ENCODE results near the gene SPRR2E. TPM values are rescaled to one million over a fixed set of nuclear protein-coding genes. Genes with fewer than 3 reads are reported as not detected.
A peak's percentile ranks its signal among the peaks of the same experiment; 100 is the strongest.
"Not testable (repeated sequence)": the region's sequence is repeated elsewhere in the genome, so short reads cannot be mapped to it uniquely, and the experiment has no call there.

The SPRR2E gene
- total and polyA plus RNA-seq, 2 of the 8 experiments (the other 6 are each of a cell fraction or from before 2014, with no cell fraction given): not detected

- Histone ChIP-seq H3K9me3 (ENCODE audit: insufficient read depth in 2 of 2, low read depth in 1 of 2, low read length in 1 of 2) (peaks cover 3 to 14% of the 10 kb centered on the region in 2 experiments; a peak in 3 of 4 replicates), H3K4me2 (ENCODE audit: insufficient read depth in 1 of 2, low read depth in 2 of 2, low read length in 2 of 2) (peak overlapping the region in 1 of 2 experiments; percentile 16; a peak in 2 of 4 replicates), H3K27ac (ENCODE audit: low read depth, low read length) (0 out of 2 replicates have a peak overlapping the region, but pooled peaks have one; percentile 46)
- H3K36me3 ChIP-seq (ENCODE audit: control insufficient read depth in 2 of 4, insufficient read depth in 4 of 4, low read length in 3 of 4); H3K23ac ChIP-seq (ENCODE audit: insufficient read length); DNase-seq (ENCODE audit: low read depth in 1 of 2, low spot score in 2 of 2); H3K27me3 ChIP-seq (replicated peaks in 1 of 4; ENCODE audit: control insufficient read depth in 3 of 4, extremely low read depth in 1 of 4, insufficient read depth in 3 of 4, low read length in 3 of 4); H3K14ac ChIP-seq (ENCODE audit: insufficient read length); H3K4ac ChIP-seq (replicated peaks; ENCODE audit: insufficient read length, low read depth, low read length); H3K4me3 ChIP-seq (ENCODE audit: extremely low read depth in 1 of 4, insufficient read depth in 2 of 4, low read depth in 3 of 4, low read length in 4 of 4); H4K5ac ChIP-seq (ENCODE audit: insufficient read length, low read depth, low read length); H4K20me1 ChIP-seq (replicated peaks in 1 of 2; ENCODE audit: control insufficient read depth in 1 of 2, insufficient read depth in 2 of 2, low read length in 2 of 2); H2BK12ac ChIP-seq (ENCODE audit: low read depth, low read length); H2BK15ac ChIP-seq (ENCODE audit: low read length); H2BK20ac ChIP-seq (ENCODE audit: low read length); H4K8ac ChIP-seq (ENCODE audit: extremely low read depth, insufficient read depth, low read length); H3K23me2 ChIP-seq (ENCODE audit: low read depth, low read length); H2BK120ac ChIP-seq (replicated peaks; ENCODE audit: low read depth, low read length); POLR2A ChIA-PET (ENCODE audit: partially characterized antibody); H3K79me2 ChIP-seq (ENCODE audit: control insufficient read depth in 1 of 2, insufficient read depth in 2 of 2, low read length in 2 of 2); H3K56ac ChIP-seq (replicated peaks; ENCODE audit: insufficient read length, low read depth, low read length); H2BK5ac ChIP-seq (ENCODE audit: low read depth, low read length); H3K9ac ChIP-seq (replicated peaks in 1 of 4; ENCODE audit: extremely low read depth in 1 of 4, low read depth in 3 of 4, low read length in 3 of 4); H3K79me1 ChIP-seq (ENCODE audit: low read depth, low read length); H2AK5ac ChIP-seq (ENCODE audit: low read depth, low read length); H3K4me1 ChIP-seq (replicated peaks in 1 of 4; ENCODE audit: control insufficient read depth in 3 of 4, insufficient read depth in 4 of 4, low read length in 3 of 4); H4K91ac ChIP-seq (replicated peaks; ENCODE audit: insufficient read length, low read length); H2AFZ ChIP-seq (ENCODE audit: low read length); H3K18ac ChIP-seq (ENCODE audit: extremely low read depth, low read length): not testable (repeated sequence)
- TF ChIP-seq EP300 (IDR thresholded peaks at IDR 0.05; ENCODE audit: borderline replicate concordance in 1 of 2, low read depth in 2 of 2, low read length in 2 of 2) (peak in 1 of 2 experiments; percentile 82; a peak in 1 of 3 replicates), YY1 (IDR thresholded peaks at IDR 0.05; ENCODE audit: low read depth, low read length) (0 out of 2 replicates have a peak, but pooled peaks have one; percentile 46), TCF12 (IDR thresholded peaks at IDR 0.05; ENCODE audit: low read depth, low read length) (peak; percentile 45; the same call in 1 of the 2 replicates)
- CTCF ChIA-PET (ENCODE audit: partially characterized antibody): interaction anchor here (1.3 kb wide), 1 partner anchor 69 kb away, joined by 5 read pairs; no protein-coding TSS in a partner anchor
- FAIRE-seq: peak; percentile 28
- WGBS, 2 experiments (ENCODE audit: extremely low coverage in 1 of 2, insufficient coverage in 1 of 2, insufficient read length in 1 of 2, insufficient replicate concordance in 2 of 2, low coverage in 1 of 2, low lambda C conversion rate in 2 of 2, missing lambda C conversion rate in 1 of 2): 21% methylated on average over 8 of the region's 8 CpGs; no CpG with 5 or more reads in 1 of the 2 experiments
These were observed 29.5 kb upstream of the SPRR2E start for GRCh38 chr1:153123793-153124192.

Data from H1 (cell line).